ENCODE results near the gene NINJ2.
A peak's percentile ranks its signal among the peaks of the same experiment; 100 is the strongest.
"Not testable (repeated sequence)": the region's sequence is repeated elsewhere in the genome, so short reads cannot be mapped to it uniquely, and the experiment has no call there.

NINJ2 gene

DNA sequence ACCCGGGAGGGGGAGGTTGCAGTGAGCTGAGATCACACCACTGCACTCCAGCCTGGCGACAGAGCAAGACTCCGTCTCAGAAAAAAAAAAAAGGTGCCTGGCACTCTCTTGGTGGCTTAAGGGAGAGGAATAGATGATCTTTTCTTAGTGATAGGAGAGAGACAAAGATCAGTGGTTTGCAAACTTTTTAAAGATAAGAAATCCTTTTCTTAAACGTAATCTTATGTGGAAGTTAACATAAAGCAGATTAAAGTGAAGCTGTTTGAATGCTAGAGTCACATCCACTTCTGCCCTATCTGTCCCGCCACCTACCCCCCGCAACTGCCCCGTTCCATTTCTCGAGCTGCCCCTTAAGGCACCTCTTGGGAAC, 6.3 kb upstream of the NINJ2 start:
- DNase-seq: no peak

DNA sequence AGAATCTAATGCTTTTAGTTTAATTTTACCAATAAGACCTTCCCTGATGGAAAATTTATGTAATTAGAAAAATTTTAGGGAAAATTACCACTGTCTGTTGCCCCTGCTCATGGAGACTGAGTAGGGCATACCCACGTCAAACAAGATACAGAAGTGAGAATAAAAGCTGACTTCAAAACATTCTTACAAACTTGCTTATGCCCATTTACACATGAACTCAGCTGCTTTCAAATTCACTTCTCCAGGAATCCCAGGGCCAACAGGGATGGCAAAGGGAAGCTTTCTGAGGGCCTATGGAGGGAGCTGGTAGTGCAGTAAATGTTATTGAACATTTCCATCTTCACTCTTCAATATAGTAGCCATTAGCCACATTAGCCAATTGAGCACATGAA, 4.8 kb upstream of the NINJ2 start:
- no peak for DNase-seq

DNA sequence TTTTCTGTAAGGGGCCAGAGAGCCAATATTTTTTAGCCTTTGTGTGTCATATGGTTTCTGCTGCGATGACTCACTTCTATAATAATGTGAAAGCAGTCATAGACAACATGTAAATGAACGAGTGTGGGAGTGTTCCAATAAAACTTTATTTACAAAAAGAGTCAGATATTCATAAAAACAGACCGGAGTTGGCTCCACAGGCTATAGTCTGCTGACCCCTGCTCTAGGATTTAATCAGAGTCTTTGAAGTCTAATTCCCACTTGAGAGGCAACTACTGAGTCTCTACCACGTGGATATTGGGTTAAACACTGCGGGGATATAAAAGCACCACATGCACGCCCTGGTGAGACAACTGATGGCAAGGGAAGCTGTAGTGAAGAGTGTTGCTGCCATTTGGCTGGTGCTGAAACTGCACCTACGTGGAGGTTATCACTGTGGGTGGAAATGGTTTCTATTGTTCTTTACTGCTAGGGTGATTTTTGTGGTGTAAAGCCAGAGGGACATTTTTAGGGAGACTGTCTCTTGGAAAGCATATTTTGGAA, 3.6 kb upstream of the NINJ2 start:
- no peak for DNase-seq

DNA sequence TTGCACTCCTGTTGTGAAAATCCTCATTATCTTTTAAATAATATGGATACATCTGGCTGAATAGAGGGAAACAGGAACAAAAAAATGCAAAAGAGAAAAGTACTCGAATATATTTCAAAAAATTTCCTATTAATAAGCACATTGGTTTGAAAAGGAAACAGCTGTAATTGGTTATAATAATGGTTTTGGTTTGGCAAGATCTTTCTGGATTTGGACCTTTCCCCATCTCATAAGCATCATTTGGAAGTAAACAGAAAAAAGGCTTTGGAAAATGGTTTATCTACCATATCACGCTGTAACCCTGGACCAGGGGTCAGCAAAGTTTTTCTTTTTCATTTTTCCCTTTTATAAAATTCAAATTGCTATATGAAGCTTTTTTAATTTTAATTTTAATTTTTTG, 2.8 kb upstream of the NINJ2 start:
- no peak for DNase-seq

DNA sequence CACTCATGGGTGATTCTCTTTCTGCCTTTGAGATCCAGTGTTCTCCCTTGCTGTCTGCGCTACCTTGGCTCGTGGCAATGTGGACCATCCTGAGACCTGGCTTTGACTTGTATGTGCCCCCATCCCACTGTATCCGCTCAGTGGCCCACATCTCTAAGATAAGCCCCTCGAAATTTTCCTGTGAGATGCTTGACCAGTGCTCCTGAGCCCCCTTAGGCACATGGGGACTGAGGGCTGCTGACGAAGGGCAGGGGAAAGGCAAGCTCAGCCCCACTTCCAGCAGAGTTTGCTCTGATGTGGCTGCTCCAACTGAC, 1.5 kb upstream of the NINJ2 start:
- no peak for DNase-seq

DNA sequence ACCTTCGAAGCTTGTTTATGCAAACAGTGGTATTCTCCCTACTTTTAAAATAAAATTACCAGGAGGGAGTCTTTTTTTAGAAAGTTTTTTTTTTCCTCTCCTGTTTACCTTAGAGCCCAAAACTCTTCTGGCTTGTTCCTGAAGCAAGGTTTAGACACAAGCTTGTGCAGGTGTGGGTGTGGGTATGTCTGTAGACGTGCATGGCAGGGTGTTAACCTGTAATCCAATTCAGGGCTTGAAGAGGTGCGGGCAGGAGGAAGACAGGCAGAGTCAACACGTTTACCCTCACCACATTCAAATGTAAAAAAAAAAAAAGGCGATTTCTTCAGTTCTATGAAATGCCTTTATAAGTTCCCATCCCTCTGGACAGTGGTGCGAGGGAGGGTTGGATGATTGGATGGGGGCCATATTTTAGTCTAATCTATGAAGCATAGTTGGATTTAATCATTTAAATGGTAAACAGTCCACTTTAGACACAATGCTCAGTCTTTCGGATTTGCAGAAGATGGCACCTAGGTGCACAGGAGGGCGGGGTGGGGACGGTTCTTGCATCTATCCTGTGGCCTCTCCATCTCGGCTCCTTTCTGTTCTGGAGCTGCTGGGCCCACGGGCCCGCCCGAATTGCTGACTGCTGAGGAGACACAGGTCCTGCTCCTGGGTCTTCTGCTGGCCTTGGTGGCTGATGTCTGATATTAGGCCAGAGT, 982 bp upstream of the NINJ2 start:
- no peak for DNase-seq

DNA sequence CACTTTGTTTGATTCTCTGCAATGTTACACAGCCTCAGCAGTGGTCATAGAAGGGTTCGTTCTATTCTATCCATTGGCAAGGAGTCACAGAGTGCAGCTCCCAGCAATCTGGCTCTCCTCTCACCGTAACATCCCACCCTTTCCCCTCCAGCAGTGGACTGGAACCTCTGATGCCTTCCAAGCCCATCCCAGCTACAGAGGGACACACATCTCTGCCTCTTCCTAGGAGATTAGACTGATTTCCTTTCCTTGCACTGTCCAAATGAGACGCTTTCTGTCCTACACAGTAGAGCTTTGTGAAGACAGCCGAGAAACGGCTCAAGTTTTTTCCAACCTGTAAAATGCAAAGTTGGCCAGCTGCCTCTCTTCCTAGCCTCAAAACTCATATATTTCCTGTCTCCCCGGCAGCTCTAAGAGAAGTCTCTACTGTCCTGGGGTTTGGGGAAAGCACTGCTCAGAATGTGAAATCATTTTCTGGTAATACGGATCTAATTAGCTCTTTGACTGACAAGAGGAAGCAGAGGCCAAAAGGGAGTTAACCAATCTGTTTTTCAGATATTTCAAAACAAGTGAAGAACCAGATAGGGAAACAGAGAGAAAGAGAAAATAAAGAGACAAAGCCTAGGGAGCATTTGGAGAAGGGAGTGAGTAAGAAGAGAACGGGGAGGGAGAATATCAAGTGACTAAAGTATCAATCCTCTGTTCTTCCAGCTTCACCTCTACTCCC, 516 bp downstream of the NINJ2 start:
- DNase-seq: no peak

DNA sequence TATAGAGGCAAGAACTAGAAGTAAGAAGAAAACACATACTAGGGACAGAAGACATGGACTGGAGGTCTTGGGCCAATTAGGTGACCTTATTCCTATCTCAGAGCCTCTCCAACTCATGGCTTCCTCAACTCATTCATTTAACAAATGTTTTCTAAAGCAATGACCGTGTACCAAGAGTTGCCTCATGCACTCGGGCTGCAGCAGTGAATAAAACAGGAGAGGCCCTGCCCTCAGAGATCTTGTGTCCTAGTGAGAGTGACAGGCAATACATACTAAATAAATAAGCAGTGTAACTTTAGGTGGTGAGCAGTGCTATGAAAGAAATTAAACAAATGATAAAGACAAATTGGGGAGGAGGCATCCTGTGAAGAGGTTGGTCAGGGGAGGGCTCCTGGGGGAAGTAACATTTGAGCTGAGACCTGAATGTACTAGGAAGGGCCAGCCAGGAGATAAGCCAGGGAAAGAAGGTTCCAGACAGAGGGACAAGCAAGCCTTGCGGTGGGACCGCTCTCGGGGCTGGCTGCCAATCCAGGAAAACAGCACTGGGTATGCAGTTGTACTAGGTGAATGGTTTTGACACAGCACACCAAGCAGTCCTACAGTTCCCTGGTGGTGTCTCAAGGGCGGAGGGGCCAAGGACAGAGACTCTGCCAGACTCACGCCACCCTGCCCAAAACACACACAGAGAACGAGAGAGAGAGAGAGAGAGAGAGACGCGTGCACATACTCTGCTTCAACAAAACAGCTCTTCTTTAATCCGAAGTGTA, 1.3 kb downstream of the NINJ2 start:
- no peak for DNase-seq

DNA sequence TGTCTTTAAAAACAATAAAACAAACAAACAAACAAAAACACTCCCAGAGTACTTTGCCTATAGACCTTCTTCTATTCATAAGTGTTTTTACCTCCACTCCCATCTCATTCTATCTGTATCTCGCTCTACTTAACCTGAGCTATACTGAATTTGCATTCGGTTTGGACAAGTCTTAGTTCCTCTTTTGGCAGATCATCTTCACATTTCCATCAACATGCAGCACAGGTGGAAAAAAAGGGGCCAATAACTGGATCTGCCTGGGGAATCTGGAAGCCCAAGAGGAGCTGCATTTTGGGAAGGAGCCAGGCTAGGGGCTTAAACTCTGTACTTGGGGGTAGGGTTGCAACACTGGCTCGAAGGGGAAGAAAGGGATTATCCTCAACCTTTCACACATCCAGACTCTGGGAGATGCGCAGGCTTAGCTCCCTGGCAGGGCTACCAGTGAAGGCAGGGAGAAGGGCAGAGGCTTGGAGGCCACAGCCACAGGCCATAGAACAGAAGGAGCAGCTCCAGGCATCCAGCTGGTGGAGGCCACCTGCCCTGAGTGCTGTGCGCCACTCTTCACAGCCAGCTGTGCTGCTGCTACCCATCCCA, 4.1 kb downstream of the NINJ2 start:
- DNase-seq: no peak

DNA sequence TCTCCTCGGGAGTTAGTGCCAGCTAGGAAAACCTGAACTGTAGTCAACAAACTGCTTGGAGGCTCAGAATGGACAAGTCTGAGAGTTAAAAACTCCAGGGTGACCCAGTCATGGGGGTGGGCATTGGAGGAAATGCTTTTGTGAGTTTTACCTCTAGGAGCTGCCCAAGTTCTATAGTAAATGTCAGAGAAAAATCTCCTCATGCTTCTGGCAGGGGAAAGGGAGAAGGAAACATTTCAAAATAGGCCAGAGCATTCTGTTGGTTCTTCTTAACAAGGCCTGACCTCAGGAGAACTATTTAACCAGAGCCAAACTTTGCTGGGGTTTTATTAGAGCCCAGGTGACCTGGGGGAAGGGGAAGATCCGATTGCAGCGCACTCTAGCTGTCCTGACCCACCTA, 12.3 kb downstream of the NINJ2 start:
- no peak for DNase-seq

DNA sequence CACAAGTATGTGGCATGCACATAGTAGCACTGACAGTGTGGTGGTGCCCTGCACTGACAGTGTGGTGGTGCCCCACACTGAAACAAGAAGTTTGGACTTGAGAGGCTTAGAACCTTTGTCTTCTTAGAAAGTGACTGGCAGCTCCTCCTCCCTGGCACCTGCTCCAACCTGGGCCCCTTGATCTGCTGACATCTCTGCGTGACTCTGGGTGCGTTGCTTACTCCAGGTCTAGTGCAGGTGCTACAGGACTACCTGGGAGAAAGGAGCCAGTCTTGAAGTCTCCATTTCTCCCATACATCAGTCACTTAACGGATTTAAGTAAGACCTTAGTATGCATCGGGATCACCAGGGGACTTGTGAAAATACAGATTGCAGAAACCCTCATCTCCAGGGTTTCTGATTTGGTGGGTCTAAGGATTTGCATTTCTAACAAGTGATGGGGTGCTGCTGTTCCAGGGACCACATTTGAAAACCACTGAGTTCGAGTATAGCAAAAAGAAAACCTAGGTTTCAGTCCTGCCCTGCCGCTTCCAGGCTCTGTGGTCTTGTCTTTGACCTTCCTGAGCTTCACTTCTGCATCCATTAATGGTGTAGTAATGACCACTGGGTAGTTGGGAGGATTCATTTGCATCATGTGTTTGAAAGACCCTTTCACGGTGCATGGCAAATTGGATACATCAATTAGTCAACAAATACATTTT, 15.7 kb downstream of the NINJ2 start:
- no peak for DNase-seq

DNA sequence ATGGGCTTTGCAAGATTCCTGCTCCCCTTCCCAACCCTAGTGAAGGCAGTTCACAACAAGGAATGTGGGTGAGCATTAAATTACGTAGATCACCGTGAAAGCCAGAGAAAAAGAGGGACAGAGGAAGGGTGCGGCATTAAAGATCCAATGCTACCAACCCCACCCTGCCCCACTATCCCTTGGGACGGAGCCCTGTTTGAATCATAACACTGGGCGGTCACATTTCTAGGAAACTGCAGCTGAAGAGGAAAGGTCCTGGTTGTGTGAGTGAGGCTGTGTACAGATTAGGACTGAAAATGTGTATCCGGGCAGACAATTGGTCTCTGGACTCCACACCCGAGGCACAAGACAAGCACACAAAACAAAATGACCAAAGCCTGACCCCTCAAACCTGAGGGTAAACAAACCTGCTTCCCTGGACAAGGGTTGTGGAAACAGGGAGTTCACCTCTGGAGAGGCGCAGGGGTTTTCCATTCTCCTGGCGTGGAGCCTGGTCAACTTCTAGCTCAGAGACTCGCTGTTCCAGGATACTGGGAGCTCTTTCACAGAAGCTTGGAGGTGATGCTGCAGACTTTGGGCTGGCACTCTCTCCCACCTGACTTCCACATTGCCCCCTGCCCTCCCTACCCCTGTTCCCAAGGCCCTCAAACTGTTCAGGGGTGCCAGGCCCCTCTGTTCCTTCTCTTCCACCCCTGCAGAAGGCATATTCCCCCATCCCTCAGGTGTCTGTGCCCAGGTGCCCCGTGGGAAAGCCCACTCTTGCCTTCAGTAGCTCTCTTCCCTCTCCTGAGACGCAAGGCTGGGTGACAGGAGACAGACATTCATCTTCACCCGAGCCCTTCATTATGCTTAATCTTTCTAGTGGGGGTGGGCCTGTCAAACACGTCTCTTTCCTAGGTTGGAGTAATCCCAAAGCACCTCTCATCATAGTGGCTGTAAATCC, 16.5 kb downstream of the NINJ2 start:
- DNase-seq: no peak

DNA sequence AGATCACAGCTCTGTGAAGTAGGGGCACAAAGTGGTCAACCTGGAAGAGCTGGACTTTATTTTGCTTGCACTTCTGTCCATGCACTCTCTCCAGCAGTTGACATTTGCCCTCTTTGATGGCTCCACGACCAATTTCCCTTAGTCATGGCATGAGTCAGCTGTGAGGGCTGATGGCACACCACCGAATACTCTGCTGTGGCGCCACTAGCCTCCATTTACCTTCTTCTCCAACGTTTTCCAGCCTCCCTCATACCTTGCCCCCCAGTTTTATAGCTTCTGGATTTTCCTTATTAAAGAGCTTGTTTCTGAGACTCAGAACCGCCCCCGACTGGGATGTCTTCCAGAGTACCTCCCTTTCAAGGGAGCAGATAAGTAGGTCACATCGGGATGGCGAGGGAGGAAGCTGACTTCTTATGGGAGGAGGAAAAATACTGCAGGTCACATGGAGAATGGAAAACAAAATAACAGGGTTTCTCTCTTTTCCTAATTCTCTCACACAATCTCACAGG, 17.6 kb downstream of the NINJ2 start:
- DNase-seq: peak; percentile 37

DNA sequence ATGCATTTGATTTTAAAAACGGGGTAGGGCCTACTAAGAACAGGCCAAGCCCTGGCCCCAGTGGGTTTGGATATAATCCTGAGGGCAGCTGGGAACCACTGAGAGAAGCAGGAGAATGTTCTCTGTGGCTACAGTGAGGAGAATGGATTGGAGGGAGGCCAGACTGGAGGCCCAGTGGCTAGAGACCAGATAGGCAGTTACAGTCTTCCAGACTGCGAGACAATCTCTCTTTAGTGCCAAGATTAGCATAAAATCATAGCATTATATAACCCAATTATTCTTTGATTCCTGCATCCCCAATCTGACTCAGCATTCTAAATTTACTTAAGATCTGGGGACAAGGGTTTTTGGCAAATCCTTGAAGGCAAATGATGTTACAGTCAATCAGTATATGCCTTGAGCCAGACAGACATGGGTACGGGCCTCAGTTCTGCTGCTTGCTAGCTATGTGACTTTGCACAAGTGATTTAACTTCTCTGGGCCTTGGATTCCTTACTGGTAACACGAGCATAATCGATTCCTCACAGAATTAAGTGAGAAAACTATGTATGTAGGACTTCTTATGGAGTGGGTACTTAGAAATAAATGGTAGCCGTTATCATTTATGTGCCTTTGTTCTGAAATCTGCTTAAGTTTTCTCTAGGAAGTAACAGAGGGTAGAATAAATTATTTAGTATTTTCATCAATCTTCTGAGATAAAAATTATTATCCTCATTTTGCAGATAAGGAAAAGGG, 18.3 kb downstream of the NINJ2 start:
- no peak for DNase-seq

DNA sequence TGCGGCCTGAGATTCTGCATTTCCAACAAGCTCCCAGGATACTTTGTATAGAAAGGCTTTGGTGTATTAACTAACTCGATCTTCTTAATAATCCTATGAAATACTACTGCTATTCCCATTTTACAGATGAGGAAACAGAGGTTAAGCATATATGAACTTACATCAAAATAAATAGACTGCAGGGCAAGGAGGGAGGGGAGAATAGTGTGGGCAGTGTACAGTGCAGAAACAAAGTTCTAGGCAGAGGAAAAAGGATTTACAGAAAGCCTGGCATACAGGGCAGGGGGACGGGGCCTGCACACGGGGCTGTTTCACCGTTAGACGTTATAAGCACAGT, 19.0 kb downstream of the NINJ2 start:
- DNase-seq: no peak

DNA sequence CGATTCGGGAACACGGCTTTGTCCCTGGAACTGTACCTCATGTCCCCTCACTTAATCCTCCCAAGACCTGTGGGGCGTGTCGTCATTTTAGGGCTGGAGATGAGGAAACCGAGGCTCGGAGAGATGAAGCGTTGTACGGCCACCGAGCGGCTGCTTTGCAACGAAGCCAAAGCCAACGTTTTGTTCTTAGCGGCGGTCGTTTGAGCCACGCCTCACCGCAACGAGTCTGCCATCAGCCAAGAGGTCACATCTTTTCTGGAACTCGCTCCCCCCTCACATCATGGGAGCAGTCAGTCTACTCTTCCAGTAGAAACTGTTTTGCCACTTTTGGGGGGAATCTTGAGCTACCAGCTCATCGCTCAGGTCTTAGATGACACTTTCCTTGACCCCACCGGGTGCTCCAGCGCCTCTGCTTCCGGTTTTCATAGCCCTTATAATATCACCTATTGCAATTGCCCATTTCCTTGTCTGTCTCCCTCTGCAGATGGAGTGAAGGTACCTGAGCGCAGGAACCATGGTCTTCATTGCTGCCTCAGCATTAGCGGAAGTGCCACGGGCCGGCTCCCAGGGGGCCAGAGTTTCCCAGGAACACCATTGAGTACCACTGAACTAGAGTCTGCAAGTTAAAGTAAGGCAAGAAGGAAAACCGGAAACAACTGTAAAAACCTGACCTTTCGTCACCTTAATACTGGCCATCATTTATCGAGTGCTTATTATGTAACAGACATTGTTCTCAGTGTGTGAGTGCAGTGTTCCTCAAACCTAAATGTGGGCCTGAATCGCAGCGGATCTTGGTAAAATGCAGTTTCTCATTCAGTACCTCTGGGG, 19.6 kb downstream of the NINJ2 start:
- no peak for DNase-seq

DNA sequence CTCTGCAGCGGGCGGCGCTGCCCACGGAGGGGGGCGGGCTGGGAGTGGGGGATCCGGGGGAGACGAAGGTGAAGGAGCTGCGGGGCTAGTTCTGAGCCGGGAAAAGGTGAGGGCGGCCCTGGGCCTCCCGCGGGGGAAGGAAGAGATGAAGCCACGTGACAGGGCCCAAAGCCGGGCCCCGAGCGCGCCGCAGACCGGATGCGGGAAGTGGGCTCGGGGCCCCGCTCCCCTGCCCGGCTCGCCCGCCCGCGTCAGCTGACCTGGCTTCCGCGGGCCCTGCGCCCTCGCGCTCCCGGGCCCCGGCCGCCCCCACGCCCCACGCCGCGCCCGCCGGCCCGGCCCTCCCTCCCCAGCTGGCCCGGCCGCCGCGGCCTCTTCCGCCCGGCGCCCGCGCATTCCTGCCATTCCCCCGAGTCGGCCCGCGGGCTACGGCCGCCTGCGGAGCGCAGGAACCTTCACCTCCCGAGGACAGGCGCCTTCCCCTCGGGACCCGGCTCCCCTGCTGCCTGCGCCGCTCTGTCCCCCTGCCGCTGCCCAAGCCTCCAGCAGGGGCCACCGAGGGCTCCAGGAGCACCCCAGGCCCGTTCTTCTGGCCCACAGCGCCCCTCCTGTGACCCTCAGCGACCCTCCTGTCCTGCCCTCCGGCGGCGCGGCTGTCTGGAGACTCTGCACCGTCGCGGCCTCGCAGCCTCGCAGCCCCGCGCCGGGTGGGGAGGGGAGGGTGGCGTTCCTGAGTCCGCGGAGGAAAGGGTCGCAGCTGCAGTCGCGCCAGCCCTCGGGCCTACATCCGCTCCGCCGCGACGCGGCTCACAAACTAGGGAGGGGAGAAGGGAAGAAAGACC, 20.4 kb downstream of the NINJ2 start:
- peak; percentile 41 for DNase-seq

DNA sequence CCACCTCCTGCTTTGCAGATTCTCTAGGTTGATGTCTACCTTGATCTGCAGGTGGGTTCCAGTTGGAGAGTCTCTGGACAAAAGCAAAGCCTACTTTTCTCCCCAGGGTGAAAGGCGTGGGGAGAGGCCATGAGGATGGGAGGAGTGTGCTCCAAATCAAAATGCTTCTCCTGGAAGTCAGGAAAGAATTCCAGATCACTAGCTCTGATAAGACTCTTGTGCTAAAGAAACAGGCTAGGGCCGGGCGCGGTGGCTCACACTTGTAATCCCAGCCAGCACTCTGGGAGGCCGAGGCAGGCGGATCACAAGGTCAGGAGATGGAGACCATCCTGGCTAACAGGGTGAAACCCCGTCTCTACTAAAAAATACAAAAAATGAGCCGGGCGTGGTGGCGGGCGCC, 21.9 kb downstream of the NINJ2 start:
- DNase-seq: not testable (repeated sequence)

DNA sequence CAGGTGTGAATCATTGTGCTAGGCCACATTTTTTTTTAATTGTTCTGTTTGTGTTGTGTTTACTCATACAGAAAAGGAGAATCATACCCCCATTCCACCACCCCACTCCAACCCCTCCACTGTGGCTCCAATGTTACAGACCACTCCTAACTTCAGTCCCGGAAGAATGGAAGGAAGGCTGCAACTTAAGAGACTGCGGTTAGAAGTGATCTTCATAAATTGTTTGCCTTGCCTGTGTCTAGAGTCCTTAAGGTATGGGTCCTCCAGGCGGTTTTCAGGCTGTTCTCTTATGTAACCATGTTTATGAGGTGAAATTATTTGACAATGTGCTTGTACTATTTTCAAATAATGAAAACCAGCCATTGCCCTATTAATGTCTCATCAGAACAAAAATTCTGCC, 22.5 kb downstream of the NINJ2 start:
- no peak for DNase-seq
